ENCODE results near the gene ROR1.

ROR1 gene

DNA sequence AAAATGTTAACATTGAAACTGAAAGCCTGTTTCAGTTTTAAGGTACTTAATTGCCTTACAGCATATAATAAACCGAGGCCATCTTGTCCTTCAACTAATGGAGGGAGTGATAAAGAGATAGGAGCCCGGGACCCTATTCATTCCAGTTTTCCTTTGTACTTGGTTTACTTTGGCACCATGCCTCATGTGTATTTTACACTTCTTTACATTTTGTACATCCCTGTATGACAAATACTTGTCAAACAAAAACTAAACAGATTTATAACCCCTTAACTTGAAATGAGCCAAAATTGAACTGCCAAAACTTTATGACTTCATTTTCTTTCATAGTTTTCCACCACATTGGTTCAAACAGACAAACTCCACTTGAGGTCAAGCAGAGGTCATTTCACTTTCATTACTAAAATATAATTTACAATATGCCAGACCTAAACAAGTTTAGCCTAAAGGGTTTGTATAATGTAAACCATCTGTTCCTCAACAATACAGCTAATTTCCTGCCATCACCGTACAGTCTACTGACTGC lies 398.7 kb downstream of the ROR1 start (continued):
- TF ChIP-seq GLI4 (tag by site-specific recombination; IDR thresholded peaks at IDR 0.05) (no peak), ZNF549 (tag by site-specific recombination; IDR thresholded peaks at IDR 0.05) (no peak), ZNF558 (tag by site-specific recombination; IDR thresholded peaks at IDR 0.05) (0 out of 2 replicates have a peak, but pooled peaks have one; percentile 21), ZNF707 (tag by site-specific recombination; IDR thresholded peaks at IDR 0.05) (no peak), ZNF394 (tag by site-specific recombination; IDR thresholded peaks at IDR 0.05; ENCODE audit: borderline replicate concordance) (peak; percentile 72), ZBTB48 (tag by site-specific recombination; IDR thresholded peaks at IDR 0.05) (no peak), ZNF473 (tag by site-specific recombination; IDR thresholded peaks at IDR 0.05) (no peak), OSR2 (tag by site-specific recombination; IDR thresholded peaks at IDR 0.05) (peak; percentile 94), ZNF791 (tag by site-specific recombination; IDR thresholded peaks at IDR 0.05) (no peak), ZFP69B (tag by site-specific recombination; IDR thresholded peaks at IDR 0.05) (0 out of 2 replicates have a peak, but pooled peaks have one; percentile 14), ZNF621 (tag by site-specific recombination; IDR thresholded peaks at IDR 0.05) (no peak), ZNF302 (tag by site-specific recombination; IDR thresholded peaks at IDR 0.05; ENCODE audit: low read depth) (peak; percentile 45; the same call in 1 of the 2 replicates), ZNF521 (tag by site-specific recombination; IDR thresholded peaks at IDR 0.05) (no peak), WT1 (tag by site-specific recombination; IDR thresholded peaks at IDR 0.05) (peak; percentile 99), PRDM1 (tag by site-specific recombination; IDR thresholded peaks at IDR 0.05) (no peak), ZBTB7A (tag by site-specific recombination; IDR thresholded peaks at IDR 0.05; ENCODE audit: low read depth) (no peak), ZNF146 (tag by site-specific recombination; IDR thresholded peaks at IDR 0.05) (0 out of 2 replicates have a peak, but pooled peaks have one; percentile 5)
- TF ChIP-seq, protein P1, sequence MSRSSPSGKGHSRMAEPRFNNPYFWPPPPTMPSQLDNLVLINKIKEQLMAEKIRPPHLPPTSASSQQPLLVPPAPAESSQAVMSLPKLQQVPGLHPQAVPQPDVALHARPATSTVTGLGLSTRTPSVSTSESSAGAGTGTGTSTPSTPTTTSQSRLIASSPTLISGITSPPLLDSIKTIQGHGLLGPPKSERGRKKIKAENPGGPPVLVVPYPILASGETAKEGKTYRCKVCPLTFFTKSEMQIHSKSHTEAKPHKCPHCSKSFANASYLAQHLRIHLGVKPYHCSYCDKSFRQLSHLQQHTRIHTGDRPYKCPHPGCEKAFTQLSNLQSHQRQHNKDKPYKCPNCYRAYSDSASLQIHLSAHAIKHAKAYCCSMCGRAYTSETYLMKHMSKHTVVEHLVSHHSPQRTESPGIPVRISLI (tag by site-specific recombination; IDR thresholded peaks at IDR 0.05), result peak; percentile 61; the same call in 1 of the 2 replicates
- TF ChIP-seq, protein P2, sequence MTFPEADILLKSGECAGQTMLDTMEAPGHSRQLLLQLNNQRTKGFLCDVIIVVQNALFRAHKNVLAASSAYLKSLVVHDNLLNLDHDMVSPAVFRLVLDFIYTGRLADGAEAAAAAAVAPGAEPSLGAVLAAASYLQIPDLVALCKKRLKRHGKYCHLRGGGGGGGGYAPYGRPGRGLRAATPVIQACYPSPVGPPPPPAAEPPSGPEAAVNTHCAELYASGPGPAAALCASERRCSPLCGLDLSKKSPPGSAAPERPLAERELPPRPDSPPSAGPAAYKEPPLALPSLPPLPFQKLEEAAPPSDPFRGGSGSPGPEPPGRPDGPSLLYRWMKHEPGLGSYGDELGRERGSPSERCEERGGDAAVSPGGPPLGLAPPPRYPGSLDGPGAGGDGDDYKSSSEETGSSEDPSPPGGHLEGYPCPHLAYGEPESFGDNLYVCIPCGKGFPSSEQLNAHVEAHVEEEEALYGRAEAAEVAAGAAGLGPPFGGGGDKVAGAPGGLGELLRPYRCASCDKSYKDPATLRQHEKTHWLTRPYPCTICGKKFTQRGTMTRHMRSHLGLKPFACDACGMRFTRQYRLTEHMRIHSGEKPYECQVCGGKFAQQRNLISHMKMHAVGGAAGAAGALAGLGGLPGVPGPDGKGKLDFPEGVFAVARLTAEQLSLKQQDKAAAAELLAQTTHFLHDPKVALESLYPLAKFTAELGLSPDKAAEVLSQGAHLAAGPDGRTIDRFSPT (tag by site-specific recombination; IDR thresholded peaks at IDR 0.05), result 0 out of 2 replicates have a peak, but pooled peaks have one; percentile 26
- TF ChIP-seq, protein P3, sequence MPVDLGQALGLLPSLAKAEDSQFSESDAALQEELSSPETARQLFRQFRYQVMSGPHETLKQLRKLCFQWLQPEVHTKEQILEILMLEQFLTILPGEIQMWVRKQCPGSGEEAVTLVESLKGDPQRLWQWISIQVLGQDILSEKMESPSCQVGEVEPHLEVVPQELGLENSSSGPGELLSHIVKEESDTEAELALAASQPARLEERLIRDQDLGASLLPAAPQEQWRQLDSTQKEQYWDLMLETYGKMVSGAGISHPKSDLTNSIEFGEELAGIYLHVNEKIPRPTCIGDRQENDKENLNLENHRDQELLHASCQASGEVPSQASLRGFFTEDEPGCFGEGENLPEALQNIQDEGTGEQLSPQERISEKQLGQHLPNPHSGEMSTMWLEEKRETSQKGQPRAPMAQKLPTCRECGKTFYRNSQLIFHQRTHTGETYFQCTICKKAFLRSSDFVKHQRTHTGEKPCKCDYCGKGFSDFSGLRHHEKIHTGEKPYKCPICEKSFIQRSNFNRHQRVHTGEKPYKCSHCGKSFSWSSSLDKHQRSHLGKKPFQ (tag by site-specific recombination; IDR thresholded peaks at IDR 0.05), result peak; percentile 82; the same call in 1 of the 2 replicates
- TF ChIP-seq, protein P4, sequence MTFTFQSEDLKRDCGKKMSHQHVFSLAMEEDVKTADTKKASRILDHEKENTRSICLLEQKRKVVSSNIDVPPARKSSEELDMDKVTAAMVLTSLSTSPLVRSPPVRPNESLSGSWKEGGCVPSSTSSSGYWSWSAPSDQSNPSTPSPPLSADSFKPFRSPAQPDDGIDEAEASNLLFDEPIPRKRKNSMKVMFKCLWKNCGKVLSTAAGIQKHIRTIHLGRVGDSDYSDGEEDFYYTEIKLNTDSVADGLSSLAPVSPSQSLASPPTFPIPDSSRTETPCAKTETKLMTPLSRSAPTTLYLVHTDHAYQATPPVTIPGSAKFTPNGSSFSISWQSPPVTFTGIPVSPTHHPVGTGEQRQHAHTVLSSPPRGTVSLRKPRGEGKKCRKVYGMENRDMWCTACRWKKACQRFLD (tag by site-specific recombination; IDR thresholded peaks at IDR 0.05), result no peak
- TF ChIP-seq, protein P5, sequence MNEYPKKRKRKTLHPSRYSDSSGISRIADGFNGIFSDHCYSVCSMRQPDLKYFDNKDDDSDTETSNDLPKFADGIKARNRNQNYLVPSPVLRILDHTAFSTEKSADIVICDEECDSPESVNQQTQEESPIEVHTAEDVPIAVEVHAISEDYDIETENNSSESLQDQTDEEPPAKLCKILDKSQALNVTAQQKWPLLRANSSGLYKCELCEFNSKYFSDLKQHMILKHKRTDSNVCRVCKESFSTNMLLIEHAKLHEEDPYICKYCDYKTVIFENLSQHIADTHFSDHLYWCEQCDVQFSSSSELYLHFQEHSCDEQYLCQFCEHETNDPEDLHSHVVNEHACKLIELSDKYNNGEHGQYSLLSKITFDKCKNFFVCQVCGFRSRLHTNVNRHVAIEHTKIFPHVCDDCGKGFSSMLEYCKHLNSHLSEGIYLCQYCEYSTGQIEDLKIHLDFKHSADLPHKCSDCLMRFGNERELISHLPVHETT (tag by site-specific recombination; IDR thresholded peaks at IDR 0.05), result peak; percentile 79
- TF ChIP-seq, protein P6, sequence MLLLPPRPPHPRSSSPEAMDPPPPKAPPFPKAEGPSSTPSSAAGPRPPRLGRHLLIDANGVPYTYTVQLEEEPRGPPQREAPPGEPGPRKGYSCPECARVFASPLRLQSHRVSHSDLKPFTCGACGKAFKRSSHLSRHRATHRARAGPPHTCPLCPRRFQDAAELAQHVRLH (tag by site-specific recombination; IDR thresholded peaks at IDR 0.05), result peak; percentile 69
- TF ChIP-seq, protein P7, sequence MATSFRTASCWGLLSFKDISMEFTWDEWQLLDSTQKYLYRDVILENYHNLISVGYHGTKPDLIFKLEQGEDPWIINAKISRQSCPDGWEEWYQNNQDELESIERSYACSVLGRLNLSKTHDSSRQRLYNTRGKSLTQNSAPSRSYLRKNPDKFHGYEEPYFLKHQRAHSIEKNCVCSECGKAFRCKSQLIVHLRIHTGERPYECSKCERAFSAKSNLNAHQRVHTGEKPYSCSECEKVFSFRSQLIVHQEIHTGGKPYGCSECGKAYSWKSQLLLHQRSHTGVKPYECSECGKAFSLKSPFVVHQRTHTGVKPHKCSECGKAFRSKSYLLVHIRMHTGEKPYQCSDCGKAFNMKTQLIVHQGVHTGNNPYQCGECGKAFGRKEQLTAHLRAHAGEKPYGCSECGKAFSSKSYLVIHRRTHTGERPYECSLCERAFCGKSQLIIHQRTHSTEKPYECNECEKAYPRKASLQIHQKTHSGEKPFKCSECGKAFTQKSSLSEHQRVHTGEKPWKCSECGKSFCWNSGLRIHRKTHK (tag by site-specific recombination; IDR thresholded peaks at IDR 0.05), result no peak
- TF ChIP-seq, protein P8, sequence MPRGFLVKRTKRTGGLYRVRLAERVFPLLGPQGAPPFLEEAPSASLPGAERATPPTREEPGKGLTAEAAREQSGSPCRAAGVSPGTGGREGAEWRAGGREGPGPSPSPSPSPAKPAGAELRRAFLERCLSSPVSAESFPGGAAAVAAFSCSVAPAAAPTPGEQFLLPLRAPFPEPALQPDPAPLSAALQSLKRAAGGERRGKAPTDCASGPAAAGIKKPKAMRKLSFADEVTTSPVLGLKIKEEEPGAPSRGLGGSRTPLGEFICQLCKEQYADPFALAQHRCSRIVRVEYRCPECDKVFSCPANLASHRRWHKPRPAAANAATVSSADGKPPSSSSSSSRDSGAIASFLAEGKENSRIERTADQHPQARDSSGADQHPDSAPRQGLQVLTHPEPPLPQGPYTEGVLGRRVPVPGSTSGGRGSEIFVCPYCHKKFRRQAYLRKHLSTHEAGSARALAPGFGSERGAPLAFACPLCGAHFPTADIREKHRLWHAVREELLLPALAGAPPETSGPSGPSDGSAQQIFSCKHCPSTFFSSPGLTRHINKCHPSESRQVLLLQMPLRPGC (tag by site-specific recombination; IDR thresholded peaks at IDR 0.05), result peak; percentile 75
- TF ChIP-seq, protein P9, sequence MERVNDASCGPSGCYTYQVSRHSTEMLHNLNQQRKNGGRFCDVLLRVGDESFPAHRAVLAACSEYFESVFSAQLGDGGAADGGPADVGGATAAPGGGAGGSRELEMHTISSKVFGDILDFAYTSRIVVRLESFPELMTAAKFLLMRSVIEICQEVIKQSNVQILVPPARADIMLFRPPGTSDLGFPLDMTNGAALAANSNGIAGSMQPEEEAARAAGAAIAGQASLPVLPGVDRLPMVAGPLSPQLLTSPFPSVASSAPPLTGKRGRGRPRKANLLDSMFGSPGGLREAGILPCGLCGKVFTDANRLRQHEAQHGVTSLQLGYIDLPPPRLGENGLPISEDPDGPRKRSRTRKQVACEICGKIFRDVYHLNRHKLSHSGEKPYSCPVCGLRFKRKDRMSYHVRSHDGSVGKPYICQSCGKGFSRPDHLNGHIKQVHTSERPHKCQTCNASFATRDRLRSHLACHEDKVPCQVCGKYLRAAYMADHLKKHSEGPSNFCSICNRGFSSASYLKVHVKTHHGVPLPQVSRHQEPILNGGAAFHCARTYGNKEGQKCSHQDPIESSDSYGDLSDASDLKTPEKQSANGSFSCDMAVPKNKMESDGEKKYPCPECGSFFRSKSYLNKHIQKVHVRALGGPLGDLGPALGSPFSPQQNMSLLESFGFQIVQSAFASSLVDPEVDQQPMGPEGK (tag by site-specific recombination; IDR thresholded peaks at IDR 0.05), result no peak; the same call in 1 of the 2 replicates

Measured in HEK293 (cell line).